IMR-90 (cell line): ENCODE measurements around the gene CSAD. TPM values are rescaled to one million over a fixed set of nuclear protein-coding genes. Genes with fewer than 3 reads are reported as not detected.

Source experiments
- ATAC-seq: fragments of 200-7000 bp; cut with Tn5 transposase; 2 replicates; pipeline ENCODE4 v1.9.1; 2020; ENCODE audit warnings: low read depth, mild to moderate bottlenecking, moderate library complexity
- BruUV-seq: library from RNA; stranded (reverse); fragments of 400-500 nt; replicated peaks from 2 replicates; lab custom pipeline; 2021; lab: Mats Ljungman, UMichigan
- CTCF ChIA-PET: fragments of 300-600 bp; formaldehyde crosslinking; extraction: SDS; loops from one replicate; lab custom pipeline; 2021; ENCODE audit warnings: antibody characterized with exemption; lab: Yijun Ruan, JAX
- POLR2A ChIA-PET: fragments of 300-600 bp; sonication (Branson Sonifier 250); formaldehyde crosslinking; loops from one replicate; lab custom pipeline; 2022; ENCODE audit warnings: antibody characterized with exemption; ENCODE audit not compliant: unreplicated experiment; lab: Charles Lee
- DNase-seq: peaks from one replicate; pipeline ENCODE4 v3.0.0; 2013
- H2AFZ ChIP-seq: replicated peaks from 2 replicates; pipeline ENCODE3; 2013; ENCODE audit warnings: low read length, mild to moderate bottlenecking; ENCODE audit not compliant: poor library complexity
- H2AK5ac ChIP-seq: 2 replicates; pipeline ENCODE4 v1.6.1; 2013; ENCODE audit warnings: low read depth, low read length, inconsistent platforms
- H2AK9ac ChIP-seq: replicated peaks from 2 replicates; pipeline ENCODE3; 2013; ENCODE audit warnings: mild to moderate bottlenecking, low read depth, low read length, moderate library complexity; ENCODE audit not compliant: poor library complexity
- H2BK120ac ChIP-seq: 2 replicates; pipeline ENCODE4 v1.6.1; 2013; ENCODE audit warnings: low read depth, low read length, inconsistent platforms
- H2BK15ac ChIP-seq: 3 replicates; pipeline ENCODE4 v1.6.1; 2013; ENCODE audit warnings: low read depth, low read length, inconsistent platforms
- H2BK20ac ChIP-seq: 2 replicates; pipeline ENCODE4 v1.6.1; 2013; ENCODE audit warnings: low read depth, mild to moderate bottlenecking, inconsistent platforms, low read length, moderate library complexity
- H2BK5ac ChIP-seq: 2 replicates; pipeline ENCODE4 v1.6.1; 2013; ENCODE audit warnings: mild to moderate bottlenecking, low read depth, low read length, inconsistent platforms; ENCODE audit not compliant: poor library complexity, severe bottlenecking
- H3K14ac ChIP-seq: replicated peaks from 2 replicates; pipeline ENCODE4 v1.6.1; 2013; ENCODE audit warnings: low read depth, low read length, inconsistent platforms
- H3K18ac ChIP-seq: 2 replicates; pipeline ENCODE4 v1.6.1; 2013; ENCODE audit warnings: low read depth, low read length, control low read depth
- H3K23ac ChIP-seq: 2 replicates; pipeline ENCODE4 v1.6.1; 2013; ENCODE audit warnings: low read depth, low read length, inconsistent platforms
- H3K27ac ChIP-seq: 2 replicates; pipeline ENCODE4 v1.5.1; 2013; ENCODE audit warnings: mild to moderate bottlenecking, control low read depth, low read length; ENCODE audit not compliant: insufficient read depth
- H3K27me3 ChIP-seq: 2 replicates; pipeline ENCODE4 v1.6.1; 2013; ENCODE audit warnings: low read length; ENCODE audit not compliant: control insufficient read depth, insufficient read depth
- H3K36me3 ChIP-seq: 2 replicates; pipeline ENCODE4 v1.6.1; 2013; ENCODE audit warnings: low read length, mixed read lengths; ENCODE audit not compliant: control insufficient read depth, insufficient read depth
- H3K4ac ChIP-seq: 2 replicates; pipeline ENCODE4 v1.6.1; 2013; ENCODE audit warnings: low read depth, low read length, inconsistent platforms
- H3K4me1 ChIP-seq: 2 replicates; pipeline ENCODE4 v1.6.1; 2013; ENCODE audit warnings: low read length, mixed read lengths; ENCODE audit not compliant: control insufficient read depth, insufficient read depth
- H3K4me2 ChIP-seq: 2 replicates; pipeline ENCODE4 v1.6.1; 2013; ENCODE audit warnings: low read depth, mild to moderate bottlenecking, control low read depth, low read length, moderate library complexity
- H3K4me3 ChIP-seq: 2 replicates; pipeline ENCODE4 v1.5.1; 2013; ENCODE audit warnings: low read depth, mild to moderate bottlenecking, control low read depth, low read length, moderate library complexity; ENCODE audit not compliant: insufficient read depth
- H3K56ac ChIP-seq: 2 replicates; pipeline ENCODE4 v1.6.1; 2013; ENCODE audit warnings: low read length, inconsistent platforms; ENCODE audit not compliant: insufficient read depth; ENCODE audit errors: extremely low read depth
- H3K79me1 ChIP-seq, 2 experiments: 2 replicates each; pipeline ENCODE4 v1.6.1; 2013; ENCODE audit warnings: low read length in 2 of 2, inconsistent platforms in 1 of 2, low read depth in 1 of 2
- H3K9ac ChIP-seq: 2 replicates; pipeline ENCODE4 v1.6.1; 2013; ENCODE audit warnings: low read depth, low read length, control low read depth
- H3K9me1 ChIP-seq: 2 replicates; pipeline ENCODE4 v1.6.1; 2013; ENCODE audit warnings: low read length, inconsistent platforms; ENCODE audit not compliant: insufficient read depth
- H3K9me3 ChIP-seq: 2 replicates; pipeline ENCODE4 v1.6.1; 2013; ENCODE audit warnings: low read length; ENCODE audit not compliant: control insufficient read depth, insufficient read depth
- H4K20me1 ChIP-seq: 2 replicates; pipeline ENCODE4 v1.6.1; 2013; ENCODE audit warnings: low read length, inconsistent platforms; ENCODE audit not compliant: insufficient read depth
- H4K5ac ChIP-seq: 2 replicates; pipeline ENCODE4 v1.6.1; 2013; ENCODE audit warnings: mild to moderate bottlenecking, low read depth, low read length, control low read depth
- H4K8ac ChIP-seq, 2 experiments: 2 replicates each; pipeline ENCODE4 v1.6.1; 2013; ENCODE audit warnings: low read depth in 2 of 2, low read length in 2 of 2, control low read depth in 1 of 2, inconsistent platforms in 1 of 2
- H4K91ac ChIP-seq: 2 replicates; pipeline ENCODE4 v1.6.1; 2013; ENCODE audit warnings: low read depth, low read length, inconsistent platforms; ENCODE audit not compliant: insufficient read depth
- BHLHE40 ChIP-seq: fragments of 150-350 bp; IDR thresholded peaks from 2 replicates; pipeline ENCODE4 v1.6.1; 2016; ENCODE audit warnings: mild to moderate bottlenecking, low read depth, low read length
- CEBPB ChIP-seq: IDR thresholded peaks from 2 replicates; pipeline ENCODE4 v1.6.1; 2012; ENCODE audit warnings: low read depth, low read length, improper control_type of control experiment
- ELK1 ChIP-seq: fragments of 150-350 bp; IDR thresholded peaks from 2 replicates; pipeline ENCODE4 v1.6.1; 2016; ENCODE audit warnings: low read depth, mild to moderate bottlenecking, low read length, moderate library complexity, borderline replicate concordance
- FOS ChIP-seq: fragments of 150-350 bp; IDR thresholded peaks from 2 replicates; pipeline ENCODE4 v1.6.1; 2016; ENCODE audit warnings: low read depth, low read length
- MAZ ChIP-seq: IDR thresholded peaks from 2 replicates; pipeline ENCODE4 v1.6.1; 2012; ENCODE audit warnings: low read depth, mild to moderate bottlenecking, low read length, improper control_type of control experiment, moderate library complexity, borderline replicate concordance
- MXI1 ChIP-seq: IDR thresholded peaks from 2 replicates; pipeline ENCODE4 v1.6.1; 2012; ENCODE audit warnings: low read depth, mild to moderate bottlenecking, low read length, moderate library complexity, borderline replicate concordance
- POLR2A ChIP-seq: IDR thresholded peaks from 2 replicates; pipeline ENCODE4 v1.6.1; 2012; ENCODE audit warnings: mild to moderate bottlenecking, low read depth, low read length
- RAD21 ChIP-seq: IDR thresholded peaks from 2 replicates; pipeline ENCODE4 v1.6.1; 2012; ENCODE audit warnings: low read length, improper control_type of control experiment
- RFX5 ChIP-seq: IDR thresholded peaks from 2 replicates; pipeline ENCODE4 v1.8.0; 2012; ENCODE audit warnings: low read depth, mild to moderate bottlenecking, low read length, moderate library complexity
- SMC3 ChIP-seq: fragments of 150-350 bp; IDR thresholded peaks from 2 replicates; pipeline ENCODE4 v1.6.1; 2016; ENCODE audit warnings: low read depth, mild to moderate bottlenecking, antibody characterized with exemption, low read length, moderate library complexity
- WGBS, 2 experiments: methylation state at CpG; one replicate each; pipeline versions ENCODE4 v1.1.5 to v1.1.7; 2013; ENCODE audit warnings: missing lambda C conversion rate in 2 of 2; ENCODE audit not compliant: insufficient read length in 1 of 2; ENCODE audit errors: extremely low coverage in 2 of 2; 5-methylcytosine and 5-hydroxymethylcytosine counted together
- dilution Hi-C: fragments of 300-500 bp; cut with HindIII; formaldehyde crosslinking; loops from one replicate; pipeline ENCODE4 v1.14.3; 2018; ENCODE audit warnings: low sequenced_read_pairs; ENCODE audit not compliant: unreplicated experiment
- in situ Hi-C: fragments of 300-500 bp; cut with MboI; formaldehyde crosslinking; loops from 3 replicates; pipeline ENCODE4 v1.14.3; 2019; ENCODE audit warnings: low sequenced_read_pairs, inconsistent platforms, mixed read lengths
- intact Hi-C: fragments of 100-400 bp; cut with micrococcal nuclease; formaldehyde crosslinking; loops from 2 replicates; pipeline ENCODE4 v1.10.0; 2022
- polyA plus RNA-seq, 3 experiments: library from polyadenylated mRNA; depleted of rRNA; stranded (reverse); fragments of >200 nt; gene quantifications; 2 replicates each; pipeline ENCODE4 v1.2.3, GENCODE V29; 2012; ENCODE audit warnings: low replicate concordance in 1 of 3
- total RNA-seq: library from RNA; depleted of rRNA; stranded (reverse); fragments of >200 nt; gene quantifications from 2 replicates; pipeline ENCODE4 v1.2.3, GENCODE V29; 2012
- TF ChIP-seq, protein P1 (sequence below): fragments of 150-350 bp; IDR thresholded peaks from 2 replicates; pipeline ENCODE4 v1.6.1; 2017; ENCODE audit warnings: mild to moderate bottlenecking, antibody characterized with exemption, low read length, low read depth

CSAD gene
- total and polyA plus RNA-seq, 2 of the 4 experiments (the other 2 are of a cell fraction) = 5.4 to 45.6 TPM

GRCh38 chr12:53205747-53206419 is 25.2 kb upstream of the CSAD start:
- H3K23ac ChIP-seq = peak overlapping the region; percentile 56; the same call in 1 of the 2 replicates
- H2BK120ac ChIP-seq = peak overlapping the region; percentile 88
- peak overlapping the region; percentile 59; the same call in 1 of the 2 replicates for H3K56ac ChIP-seq
- POLR2A ChIA-PET = interaction anchor here (0.7 kb wide), 1 partner anchor 13 kb away, joined by 3 read pairs; no protein-coding TSS in a partner anchor
- peak overlapping the region; percentile 88 for H2AFZ ChIP-seq
- no peaks in the 10 kb centered on the region for H4K20me1 ChIP-seq
- H3K4me2 ChIP-seq = peak overlapping the region; percentile 41; the same call in 1 of the 2 replicates
- H3K14ac ChIP-seq = peak overlapping the region; percentile 83; the same call in 1 of the 2 replicates
- no peaks in the 10 kb centered on the region for H3K9me3 ChIP-seq
- dilution Hi-C loops (no loop called here), in situ Hi-C loops (no loop called here), intact Hi-C loops (no loop called here)
- peak overlapping the region; percentile 62 for H3K18ac ChIP-seq
- H2AK9ac ChIP-seq = peak overlapping the region; percentile 82
- DNase-seq (peak; percentile 89), ATAC-seq (peak; percentile 97)
- no TSS peak for BruUV-seq
- peak overlapping the region; percentile 75 for H2AK5ac ChIP-seq
- H3K4ac ChIP-seq = peak overlapping the region; percentile 88
- TF ChIP-seq CEBPB (peak; percentile 96), FOS (peak; percentile 38; the same call in 1 of the 2 replicates), MAZ (peak; percentile 8; the same call in 1 of the 2 replicates), RFX5 (no peak), MXI1 (no peak), BHLHE40 (0 out of 2 replicates have a peak, but pooled peaks have one; percentile 4), SMC3 (no peak), POLR2A (no peak), RAD21 (no peak), ELK1 (no peak)
- TF ChIP-seq, protein P1, sequence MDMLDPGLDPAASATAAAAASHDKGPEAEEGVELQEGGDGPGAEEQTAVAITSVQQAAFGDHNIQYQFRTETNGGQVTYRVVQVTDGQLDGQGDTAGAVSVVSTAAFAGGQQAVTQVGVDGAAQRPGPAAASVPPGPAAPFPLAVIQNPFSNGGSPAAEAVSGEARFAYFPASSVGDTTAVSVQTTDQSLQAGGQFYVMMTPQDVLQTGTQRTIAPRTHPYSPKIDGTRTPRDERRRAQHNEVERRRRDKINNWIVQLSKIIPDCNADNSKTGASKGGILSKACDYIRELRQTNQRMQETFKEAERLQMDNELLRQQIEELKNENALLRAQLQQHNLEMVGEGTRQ = peak; percentile 32; the same call in 1 of the 2 replicates
- H2BK20ac ChIP-seq = peak overlapping the region; percentile 73
- peak overlapping the region; percentile 76 for H4K91ac ChIP-seq
- CTCF ChIA-PET = interaction anchor here (0.7 to 1.6 kb wide), 2 partner anchors 8 to 59 kb away, joined by 3 to 4 read pairs; no protein-coding TSS in a partner anchor
- H3K9me1 ChIP-seq = peaks cover 20% of the 10 kb centered on the region
- H3K4me1 ChIP-seq = peaks cover 8% of the 10 kb centered on the region
- H3K36me3 ChIP-seq = peaks cover 11% of the 10 kb centered on the region; the same call in 1 of the 2 replicates
- peak overlapping the region; percentile 55; the same call in 1 of the 2 replicates for H3K27ac ChIP-seq
- H3K4me3 ChIP-seq = no peak overlapping the region
- H3K9ac ChIP-seq = peak overlapping the region; percentile 12; the same call in 1 of the 2 replicates
- peak overlapping the region; percentile 70 for H4K5ac ChIP-seq
- H3K79me1 ChIP-seq = no peaks in the 10 kb centered on the region; a peak in 1 of 4 replicates
- 0% methylated on average over 3 of the region's 7 CpGs; no CpG with 5 or more reads in 1 of the 2 experiments for WGBS, 2 experiments
- peak overlapping the region; percentile 12 to 82 for H4K8ac ChIP-seq
- peak overlapping the region; percentile 61 for H2BK5ac ChIP-seq
- no peaks in the 10 kb centered on the region for H3K27me3 ChIP-seq
- H2BK15ac ChIP-seq = peak overlapping the region; percentile 38; the same call in 1 of the 3 replicates
